ENCODE measurements around the gene AGAP3. TPM values are rescaled to one million over a fixed set of nuclear protein-coding genes. Genes with fewer than 3 reads are reported as not detected.

Gene AGAP3
- total RNA-seq, 1 donor from 2014 or later: 114 TPM

DNA sequence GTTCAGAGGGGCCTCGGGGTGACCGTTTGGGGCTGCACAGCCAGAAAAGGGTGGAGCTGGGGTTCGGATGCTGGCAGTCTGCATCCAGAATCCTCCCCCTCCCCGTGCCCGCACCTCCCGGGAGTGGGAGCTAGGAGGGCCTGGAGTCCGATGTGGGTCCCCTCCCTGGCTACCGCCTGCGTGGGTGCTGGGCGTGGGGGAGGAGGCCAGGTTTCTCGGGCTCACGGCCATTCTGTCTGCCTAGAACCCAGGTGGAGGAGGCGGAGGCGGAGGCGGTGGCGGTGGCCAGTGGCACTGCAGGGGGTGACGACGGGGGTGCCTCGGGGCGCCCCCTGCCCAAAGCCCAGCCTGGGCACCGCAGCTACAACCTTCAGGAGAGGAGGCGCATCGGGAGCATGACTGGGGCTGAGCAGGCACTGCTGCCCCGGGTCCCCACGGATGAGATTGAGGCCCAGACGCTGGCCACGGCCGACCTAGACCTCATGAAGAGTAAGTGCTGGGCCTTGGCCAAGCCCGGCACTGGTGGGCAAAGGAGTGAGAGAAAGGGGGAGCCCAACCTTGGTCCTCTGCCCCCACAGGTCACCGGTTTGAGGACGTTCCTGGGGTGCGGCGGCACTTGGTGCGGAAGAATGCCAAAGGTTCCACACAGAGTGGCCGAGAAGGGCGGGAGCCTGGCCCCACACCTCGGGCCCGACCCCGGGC lies 19.9 kb upstream of the AGAP3 start:
- Mint-ChIP-seq H3K27me3 (no peaks in the 10 kb centered on the region), H3K27ac (no peak overlapping the region), H3K9me3 (ENCODE audit: low read depth) (no peaks in the 10 kb centered on the region), H3K4me1 (ENCODE audit: low read depth) (peaks cover 11% of the 10 kb centered on the region), H3K4me3 (ENCODE audit: low read depth) (no peak overlapping the region), H3K36me3 (ENCODE audit: insufficient read depth) (peaks cover 12% of the 10 kb centered on the region)
- DNase-seq (ENCODE audit: low spot score, unreplicated experiment): no peak
- TF ChIP-seq, protein P1, sequence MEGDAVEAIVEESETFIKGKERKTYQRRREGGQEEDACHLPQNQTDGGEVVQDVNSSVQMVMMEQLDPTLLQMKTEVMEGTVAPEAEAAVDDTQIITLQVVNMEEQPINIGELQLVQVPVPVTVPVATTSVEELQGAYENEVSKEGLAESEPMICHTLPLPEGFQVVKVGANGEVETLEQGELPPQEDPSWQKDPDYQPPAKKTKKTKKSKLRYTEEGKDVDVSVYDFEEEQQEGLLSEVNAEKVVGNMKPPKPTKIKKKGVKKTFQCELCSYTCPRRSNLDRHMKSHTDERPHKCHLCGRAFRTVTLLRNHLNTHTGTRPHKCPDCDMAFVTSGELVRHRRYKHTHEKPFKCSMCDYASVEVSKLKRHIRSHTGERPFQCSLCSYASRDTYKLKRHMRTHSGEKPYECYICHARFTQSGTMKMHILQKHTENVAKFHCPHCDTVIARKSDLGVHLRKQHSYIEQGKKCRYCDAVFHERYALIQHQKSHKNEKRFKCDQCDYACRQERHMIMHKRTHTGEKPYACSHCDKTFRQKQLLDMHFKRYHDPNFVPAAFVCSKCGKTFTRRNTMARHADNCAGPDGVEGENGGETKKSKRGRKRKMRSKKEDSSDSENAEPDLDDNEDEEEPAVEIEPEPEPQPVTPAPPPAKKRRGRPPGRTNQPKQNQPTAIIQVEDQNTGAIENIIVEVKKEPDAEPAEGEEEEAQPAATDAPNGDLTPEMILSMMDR (IDR thresholded peaks at IDR 0.05; ENCODE audit: unreplicated experiment): no peak

DNA sequence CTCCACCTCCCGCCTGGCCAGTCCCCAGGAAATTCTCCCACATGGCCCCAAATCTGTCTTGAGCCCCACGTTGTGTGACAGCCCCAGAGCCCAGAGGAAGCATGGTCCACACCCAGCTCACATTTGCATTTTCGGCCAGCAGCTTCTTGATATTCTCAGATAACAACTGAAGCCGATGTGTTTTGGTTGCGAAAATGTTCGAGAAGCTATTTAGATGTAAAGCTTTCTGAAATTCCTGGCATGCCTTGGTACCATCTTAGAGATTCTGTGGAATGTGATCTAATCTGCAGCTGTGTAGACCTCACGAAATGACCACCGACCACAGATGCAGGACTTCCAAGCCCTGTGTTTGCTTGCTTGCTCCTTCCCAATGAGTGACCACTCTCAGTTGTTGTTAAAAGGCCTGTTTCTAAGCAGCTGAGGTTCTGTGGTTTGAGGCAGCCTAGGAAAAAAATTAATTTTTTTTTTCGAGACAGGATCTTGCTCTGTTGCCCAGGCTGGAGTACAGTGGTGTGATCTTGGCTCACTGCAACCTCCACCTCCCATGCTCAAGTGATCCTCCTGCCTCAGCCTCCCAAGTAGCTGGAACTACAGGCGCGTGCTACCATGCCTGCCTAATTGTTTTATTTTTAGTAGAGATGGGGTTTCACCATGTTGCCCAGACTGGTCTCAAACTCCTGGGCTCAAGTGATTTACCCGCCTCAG lies 18.1 kb upstream of the AGAP3 start:
- no peak overlapping the region for H3K4me3 Mint-ChIP-seq (ENCODE audit: low read depth)

DNA sequence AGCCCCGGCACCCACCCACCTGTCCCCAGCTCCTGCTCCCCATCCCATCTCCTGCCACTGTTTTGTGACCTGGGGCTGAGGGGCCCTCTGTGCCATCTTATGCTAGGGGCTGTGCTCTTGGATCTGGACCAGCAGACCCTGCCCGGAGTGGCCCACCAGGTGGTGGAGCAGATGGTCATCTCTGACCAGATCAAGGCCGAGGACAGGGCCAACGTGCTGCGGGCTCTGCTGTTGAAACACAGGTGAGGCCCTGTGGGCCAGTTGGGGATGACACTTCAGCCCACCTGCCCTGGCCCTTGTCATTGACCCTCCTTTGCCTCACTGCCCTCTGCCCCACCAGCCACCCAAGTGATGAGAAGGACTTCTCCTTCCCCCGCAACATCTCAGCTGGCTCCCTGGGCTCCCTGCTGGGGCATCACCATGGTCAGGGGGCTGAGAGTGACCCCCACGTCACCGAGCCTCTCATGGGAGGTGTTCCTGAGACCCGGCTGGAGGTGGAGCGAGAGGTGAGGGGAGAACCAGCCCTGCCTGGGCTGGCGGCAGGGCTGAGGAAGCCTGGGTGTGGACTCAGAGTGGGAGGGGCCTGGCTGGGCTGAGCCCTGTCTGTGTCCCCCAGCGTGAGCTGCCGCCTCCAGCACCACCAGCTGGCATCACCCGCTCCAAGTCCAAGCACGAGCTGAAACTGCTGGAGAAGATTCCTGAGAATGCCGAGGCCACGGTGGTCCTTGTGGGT lies 16.3 kb upstream of the AGAP3 start:
- H3K36me3 Mint-ChIP-seq (ENCODE audit: insufficient read depth): peaks cover 17% of the 10 kb centered on the region
- no peak overlapping the region for H3K27ac Mint-ChIP-seq
- no peak overlapping the region for H3K4me3 Mint-ChIP-seq (ENCODE audit: low read depth)
- no peaks in the 10 kb centered on the region for H3K9me3 Mint-ChIP-seq (ENCODE audit: low read depth)
- no peaks in the 10 kb centered on the region for H3K27me3 Mint-ChIP-seq
- H3K4me1 Mint-ChIP-seq (ENCODE audit: low read depth): no peaks in the 10 kb centered on the region
- DNase-seq (ENCODE audit: low spot score, unreplicated experiment): no peak
- TF ChIP-seq, protein P1 (IDR thresholded peaks at IDR 0.05; ENCODE audit: unreplicated experiment): no peak

More for the DNA sequence above, 18.1 kb upstream of the AGAP3 start:
- Mint-ChIP-seq H3K27me3 (no peaks in the 10 kb centered on the region), H3K27ac (no peak overlapping the region), H3K4me1 (ENCODE audit: low read depth) (peaks cover 5% of the 10 kb centered on the region), H3K9me3 (ENCODE audit: low read depth) (no peaks in the 10 kb centered on the region), H3K36me3 (ENCODE audit: insufficient read depth) (peaks cover 15% of the 10 kb centered on the region)
- DNase-seq (ENCODE audit: low spot score, unreplicated experiment): no peak
- TF ChIP-seq, protein P1 (IDR thresholded peaks at IDR 0.05; ENCODE audit: unreplicated experiment): no peak

DNA sequence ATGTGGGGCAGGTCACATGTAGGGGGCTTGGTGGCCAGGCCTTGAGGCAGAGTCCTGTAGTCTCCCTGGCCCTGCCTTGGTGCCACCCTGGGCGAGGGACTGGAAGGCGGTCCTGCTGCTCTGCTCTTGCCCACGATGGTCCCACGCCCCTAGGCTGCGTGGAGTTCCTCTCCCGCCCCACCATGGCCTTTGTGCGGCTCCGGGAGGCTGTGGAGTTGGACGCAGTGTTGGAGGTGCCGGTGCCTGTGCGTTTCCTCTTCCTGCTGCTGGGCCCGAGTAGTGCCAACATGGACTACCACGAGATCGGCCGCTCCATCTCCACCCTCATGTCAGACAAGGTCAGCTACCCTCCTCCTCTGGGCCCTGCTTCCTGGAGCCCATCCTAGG lies 15.7 kb upstream of the AGAP3 start:
- TF ChIP-seq, protein P1 (IDR thresholded peaks at IDR 0.05; ENCODE audit: unreplicated experiment): no peak
- H3K27me3 Mint-ChIP-seq: no peaks in the 10 kb centered on the region
- DNase-seq (ENCODE audit: low spot score, unreplicated experiment): no peak
- H3K9me3 Mint-ChIP-seq (ENCODE audit: low read depth): no peaks in the 10 kb centered on the region
- no peaks in the 10 kb centered on the region for H3K4me1 Mint-ChIP-seq (ENCODE audit: low read depth)
- no peak overlapping the region for H3K27ac Mint-ChIP-seq
- H3K4me3 Mint-ChIP-seq (ENCODE audit: low read depth): no peak overlapping the region
- H3K36me3 Mint-ChIP-seq (ENCODE audit: insufficient read depth): peaks cover 16% of the 10 kb centered on the region
